Mucosa of descending colon (tissue), 3 donors: ENCODE data around the gene COL13A1. TPM values are rescaled to one million over a fixed set of nuclear protein-coding genes. Genes with fewer than 3 reads are reported as not detected.
A peak's percentile ranks its signal among the peaks of the same experiment; 100 is the strongest.

Experiments
- ATAC-seq: fragments of 200-7000 bp; cut with Tn5 transposase; one replicate; pipeline ENCODE4 v1.9.1; 2020; ENCODE audit warnings: mild to moderate bottlenecking, moderate library complexity
- DNase-seq, 3 donors: peaks; one replicate each; pipeline ENCODE4 v3.0.0-alpha.2; 2020
- H3K36me3 ChIP-seq: fragments of 200-600 bp; one replicate; pipeline ENCODE4 v1.8.0; 2021; ENCODE audit warnings: low read depth, mild to moderate bottlenecking
- H3K4me1 ChIP-seq: fragments of 200-600 bp; one replicate; pipeline ENCODE4 v1.8.0; 2021; ENCODE audit warnings: low read depth, mild to moderate bottlenecking
- H3K4me3 ChIP-seq: fragments of 200-600 bp; one replicate; pipeline ENCODE4 v1.8.0; 2021; ENCODE audit warnings: mild to moderate bottlenecking
- H3K9me3 ChIP-seq: fragments of 200-600 bp; one replicate; pipeline ENCODE4 v1.8.0; 2021; ENCODE audit warnings: mild to moderate bottlenecking
- intact Hi-C, 2 donors: fragments of 100-400 bp; cut with DNase I in 1 of 2; cut with micrococcal nuclease in 1 of 2; formaldehyde crosslinking; loops; one replicate each; pipeline versions ENCODE4 v1.11.0 to v1.11.1; 2022; cut with DNase I, micrococcal nuclease
- total RNA-seq, 3 donors: library from RNA; stranded (reverse); fragmentation: NEBNext Ultra II Directional in 2 of 3; extraction: Animal tissue kit (Norgen Biotek cat#: 25700) in 2 of 3; gene quantifications; one replicate each; pipeline versions ENCODE4 v1.2.1 to v1.2.4, GENCODE V29; 2021 to 2023
- TF ChIP-seq, protein P1 (sequence below): fragments of 200-600 bp; IDR thresholded peaks from one replicate; pipeline ENCODE4 v1.8.0; 2022; ENCODE audit warnings: antibody characterized with exemption, mild to moderate bottlenecking
- donor health status: DM: no; HTN: no; CAD: no; lungs with moderate emphysema.
- donor health status: DM: no; HTN: no; CAD: no.
- donor health status: DM: no; HTN: yes; CAD: no.

COL13A1 gene
- total RNA-seq, 3 donors from 2014 or later: 1.0 to 2.3 (median 1.0) TPM

DNA sequence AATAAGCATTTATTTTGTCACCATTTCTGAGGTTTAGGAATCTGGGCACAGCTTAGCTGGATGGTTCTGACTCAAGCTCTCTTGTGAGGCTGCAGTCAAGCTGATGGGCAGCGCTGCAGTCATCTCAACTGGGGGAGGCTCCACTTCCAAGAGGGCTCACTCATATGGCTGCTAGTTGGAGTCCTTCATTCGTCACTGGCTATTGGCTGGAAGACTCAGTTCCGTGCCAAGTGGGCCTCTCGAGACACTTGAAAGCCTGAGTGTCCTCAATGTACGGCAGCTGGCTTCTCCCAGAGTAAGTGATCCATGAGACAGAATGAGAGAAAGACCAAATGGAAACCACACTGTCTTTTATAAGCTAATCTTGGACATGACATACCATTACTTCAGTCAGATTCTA lies 21.6 kb upstream of the COL13A1 start:
- no peak for DNase-seq
- no peaks in the 10 kb centered on the region for H3K4me1 ChIP-seq
- H3K36me3 ChIP-seq: no peaks in the 10 kb centered on the region
- no peak overlapping the region for H3K4me3 ChIP-seq
- no peaks in the 10 kb centered on the region for H3K9me3 ChIP-seq
- TF ChIP-seq, protein P1, sequence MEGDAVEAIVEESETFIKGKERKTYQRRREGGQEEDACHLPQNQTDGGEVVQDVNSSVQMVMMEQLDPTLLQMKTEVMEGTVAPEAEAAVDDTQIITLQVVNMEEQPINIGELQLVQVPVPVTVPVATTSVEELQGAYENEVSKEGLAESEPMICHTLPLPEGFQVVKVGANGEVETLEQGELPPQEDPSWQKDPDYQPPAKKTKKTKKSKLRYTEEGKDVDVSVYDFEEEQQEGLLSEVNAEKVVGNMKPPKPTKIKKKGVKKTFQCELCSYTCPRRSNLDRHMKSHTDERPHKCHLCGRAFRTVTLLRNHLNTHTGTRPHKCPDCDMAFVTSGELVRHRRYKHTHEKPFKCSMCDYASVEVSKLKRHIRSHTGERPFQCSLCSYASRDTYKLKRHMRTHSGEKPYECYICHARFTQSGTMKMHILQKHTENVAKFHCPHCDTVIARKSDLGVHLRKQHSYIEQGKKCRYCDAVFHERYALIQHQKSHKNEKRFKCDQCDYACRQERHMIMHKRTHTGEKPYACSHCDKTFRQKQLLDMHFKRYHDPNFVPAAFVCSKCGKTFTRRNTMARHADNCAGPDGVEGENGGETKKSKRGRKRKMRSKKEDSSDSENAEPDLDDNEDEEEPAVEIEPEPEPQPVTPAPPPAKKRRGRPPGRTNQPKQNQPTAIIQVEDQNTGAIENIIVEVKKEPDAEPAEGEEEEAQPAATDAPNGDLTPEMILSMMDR: no peak
- intact Hi-C loops: no loop called here
- ATAC-seq: no peak

DNA sequence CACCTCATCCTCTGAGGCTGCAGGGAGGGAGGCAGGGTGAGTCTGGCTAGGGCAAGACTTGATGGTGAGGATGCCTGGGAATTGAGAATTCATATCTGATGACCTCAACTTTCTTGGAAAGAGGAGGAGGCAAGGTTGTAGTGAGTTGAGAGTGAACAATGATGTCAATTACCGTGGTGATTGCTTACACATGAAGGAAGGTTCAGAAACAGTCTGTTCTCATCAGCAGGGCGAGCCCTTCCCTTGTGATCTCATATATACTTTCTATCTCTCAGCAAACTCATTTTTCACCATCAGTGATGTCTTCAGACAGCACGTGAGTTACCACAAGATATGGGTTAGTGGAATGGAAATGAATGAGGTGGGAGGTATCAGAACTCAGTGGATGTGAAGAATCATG lies 20.1 kb upstream of the COL13A1 start:
- intact Hi-C loops: no loop called here
- Histone ChIP-seq H3K4me3 (no peak overlapping the region), H3K9me3 (no peaks in the 10 kb centered on the region), H3K4me1 (no peaks in the 10 kb centered on the region), H3K36me3 (no peaks in the 10 kb centered on the region)
- DNase-seq: no peak
- no peak for ATAC-seq
- TF ChIP-seq, protein P1: no peak

DNA sequence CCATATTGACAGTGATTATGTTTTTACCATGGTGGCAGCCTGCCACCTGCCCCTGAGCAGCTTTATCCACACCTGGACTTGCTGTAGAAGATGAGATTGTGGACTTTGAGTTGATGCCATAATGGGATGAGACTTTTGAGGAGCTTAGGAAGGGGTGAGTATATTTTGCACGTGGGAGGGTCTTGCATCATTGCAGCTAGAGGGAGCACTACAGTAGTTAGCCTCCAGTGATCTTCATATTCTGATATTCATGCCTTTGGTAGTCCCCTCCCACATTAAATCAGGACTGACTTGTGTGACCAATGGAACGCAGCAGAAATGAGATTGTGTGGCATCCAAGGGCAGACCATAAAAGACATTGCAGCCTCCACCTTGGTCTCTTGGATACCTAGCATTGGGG lies 18.2 kb upstream of the COL13A1 start:
- TF ChIP-seq, protein P1: no peak
- intact Hi-C loops: no loop called here

DNA sequence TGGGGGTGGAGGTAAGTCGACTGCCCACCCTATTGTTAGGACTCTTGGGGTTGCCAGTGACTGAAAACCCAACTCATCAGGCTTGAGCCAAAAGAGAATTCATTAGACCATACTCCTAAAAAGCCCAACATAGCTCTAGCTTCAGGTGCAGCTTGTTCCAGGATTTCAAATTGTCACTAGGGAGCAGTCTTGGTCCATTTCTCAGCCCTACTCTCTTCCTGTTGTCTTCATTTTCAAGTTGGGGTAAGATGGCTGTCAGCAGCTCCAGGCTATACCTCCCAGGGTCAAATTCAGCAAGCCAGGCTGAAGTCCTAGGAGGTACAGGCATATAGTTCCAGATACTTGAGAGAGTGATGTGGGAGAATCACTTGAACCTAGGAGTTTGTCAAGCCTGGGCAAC lies 14.9 kb upstream of the COL13A1 start:
- TF ChIP-seq, protein P1: no peak
- Histone ChIP-seq H3K4me1 (no peaks in the 10 kb centered on the region), H3K9me3 (no peaks in the 10 kb centered on the region), H3K4me3 (no peak overlapping the region), H3K36me3 (no peaks in the 10 kb centered on the region)
- DNase-seq (no peak), ATAC-seq (peak; percentile 35)
- intact Hi-C loops: no loop called here

More for the DNA sequence above, 18.2 kb upstream of the COL13A1 start:
- Histone ChIP-seq H3K4me3 (no peak overlapping the region), H3K36me3 (no peaks in the 10 kb centered on the region), H3K4me1 (no peaks in the 10 kb centered on the region), H3K9me3 (no peaks in the 10 kb centered on the region)
- DNase-seq (no peak), ATAC-seq (no peak)

DNA sequence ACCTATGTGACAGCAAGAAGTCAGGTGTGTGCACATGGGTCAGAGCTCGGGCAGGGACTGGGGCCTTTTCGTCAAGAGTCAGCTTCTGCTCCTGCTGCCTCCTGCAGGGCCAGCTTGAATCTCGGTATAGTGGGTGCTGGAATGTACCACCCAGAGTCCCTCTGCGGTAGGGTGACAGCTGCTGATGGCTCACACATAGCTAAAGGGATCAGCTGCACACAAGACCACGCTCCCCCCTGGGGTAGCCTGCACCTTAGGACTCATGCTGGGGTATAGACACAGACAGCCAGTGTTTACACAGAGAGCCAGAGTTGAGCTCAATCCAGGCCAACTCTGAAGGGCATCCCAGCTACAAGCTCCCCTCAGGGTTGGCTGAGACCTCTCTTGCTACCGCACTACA lies 14.0 kb upstream of the COL13A1 start:
- Histone ChIP-seq H3K4me1 (no peaks in the 10 kb centered on the region), H3K9me3 (no peaks in the 10 kb centered on the region), H3K4me3 (no peak overlapping the region), H3K36me3 (no peaks in the 10 kb centered on the region)
- DNase-seq: no peak
- ATAC-seq: no peak
- TF ChIP-seq, protein P1: no peak
- intact Hi-C loops: no loop called here

DNA sequence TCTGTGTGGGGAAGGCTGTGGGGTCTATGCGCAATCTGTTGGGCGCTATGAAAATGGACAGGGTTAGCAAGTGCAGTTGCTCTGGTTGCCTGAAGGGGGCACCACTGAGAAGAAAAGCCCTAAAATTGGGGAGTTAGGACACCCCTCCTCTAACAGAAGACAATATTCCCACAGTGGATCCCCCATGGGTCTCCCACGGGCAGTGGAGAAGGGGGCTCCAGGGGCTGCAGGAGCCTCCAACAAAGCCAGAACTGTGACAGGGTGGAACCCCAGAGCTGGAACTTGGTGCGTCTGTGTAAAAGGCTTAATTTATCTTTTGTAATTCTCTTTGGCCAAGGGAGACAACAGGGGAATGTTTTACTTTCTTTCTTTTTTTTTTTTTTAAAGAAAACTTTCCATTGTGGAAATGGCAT lies 12.5 kb upstream of the COL13A1 start:
- Histone ChIP-seq H3K36me3 (no peaks in the 10 kb centered on the region), H3K4me3 (no peak overlapping the region), H3K4me1 (no peaks in the 10 kb centered on the region), H3K9me3 (no peaks in the 10 kb centered on the region)
- ATAC-seq: no peak
- no peak for DNase-seq
- intact Hi-C loops: no loop called here
- TF ChIP-seq, protein P1: peak; percentile 30
